Psoas muscle (tissue), 8 donors: ENCODE measurements around the gene KREMEN2. TPM values are rescaled to one million over a fixed set of nuclear protein-coding genes. Genes with fewer than 3 reads are reported as not detected.

Experiments
- ATAC-seq, 4 donors: fragments of 200-7000 bp; cut with Tn5 transposase; one replicate each; pipeline ENCODE4 v1.9.1; 2020; ENCODE audit warnings: moderate library complexity in 3 of 4, mild to moderate bottlenecking in 2 of 4
- DNase-seq, 2 donors: peaks; one replicate each; pipeline ENCODE4 v3.0.0-alpha.2; 2020
- H3K27ac ChIP-seq: fragments of 200-600 bp; one replicate; pipeline ENCODE4 v1.8.0; 2022
- H3K27me3 ChIP-seq, 3 donors: fragments of 200-600 bp in 1 of 3; one replicate each; pipeline versions ENCODE4 v1.6.1 to v1.8.0; 2013 to 2022; ENCODE audit warnings: low read length in 2 of 3, mild to moderate bottlenecking in 2 of 3, moderate library complexity in 1 of 3; ENCODE audit not compliant: insufficient read depth in 3 of 3
- H3K36me3 ChIP-seq, 2 donors: fragments of 200-600 bp in 1 of 2; one replicate each; pipeline versions ENCODE4 v1.6.1 to v1.8.0; 2013 to 2022; ENCODE audit warnings: low read depth in 1 of 2, mild to moderate bottlenecking in 1 of 2, moderate library complexity in 1 of 2; ENCODE audit not compliant: insufficient read depth in 1 of 2
- H3K4me1 ChIP-seq: fragments of 200-600 bp; one replicate; pipeline ENCODE4 v1.8.0; 2022
- H3K4me3 ChIP-seq: fragments of 200-600 bp; one replicate; pipeline ENCODE4 v1.8.0; 2022; ENCODE audit warnings: mild to moderate bottlenecking
- H3K9me3 ChIP-seq: fragments of 200-600 bp; one replicate; pipeline ENCODE4 v1.8.0; 2022
- CTCF ChIP-seq: fragments of 200-600 bp; IDR thresholded peaks from one replicate; pipeline ENCODE4 v1.8.0; 2022; ENCODE audit warnings: antibody characterized with exemption
- WGBS, 3 donors: extraction: QIAGEN DNeasy Blood & Tissue Kit; methylation state at CpG; one replicate each; pipeline versions ENCODE4 v1.1.6 to v1.1.7; 2013; 5-methylcytosine and 5-hydroxymethylcytosine counted together
- intact Hi-C, 2 donors: fragments of 100-400 bp; cut with DNase I; formaldehyde crosslinking; loops; one replicate each; pipeline versions ENCODE4 v1.11.0 to v1.14.2; 2022
- polyA plus RNA-seq, 3 donors: library from polyadenylated mRNA; stranded (reverse); fragments of 200-250 nt; gene quantifications; one replicate each; pipeline ENCODE4 v1.2.3, GENCODE V29; 2013
- total RNA-seq, 4 donors: library from RNA; stranded (reverse); fragmentation: NEBNext Ultra II Directional in 2 of 4; extraction: Animal tissue kit (Norgen Biotek cat#: 25700) in 2 of 4; gene quantifications; one replicate each; pipeline versions ENCODE4 v1.2.1 to v1.2.4, GENCODE V29; 2021 to 2023
- donor health status: healthy with polysubstance abuse.
- donor health status: DM: no; HTN: no; CAD: no; lungs with moderate emphysema.
- donor health status: Bipolar disorder and iron deficiency.
- donor health status: healthy.
- donor health status: DM: yes; HTN: yes; CAD: no.
- donor health status: DM: no; HTN: no; CAD: no.
- donor health status: DM: no; HTN: no; CAD: no.
- donor health status: DM: yes; HTN: yes; CAD: no.

The KREMEN2 gene
- total and polyA plus RNA-seq, 7 donors = 0.01 to 0.04 TPM; not detected in 5

DNA sequence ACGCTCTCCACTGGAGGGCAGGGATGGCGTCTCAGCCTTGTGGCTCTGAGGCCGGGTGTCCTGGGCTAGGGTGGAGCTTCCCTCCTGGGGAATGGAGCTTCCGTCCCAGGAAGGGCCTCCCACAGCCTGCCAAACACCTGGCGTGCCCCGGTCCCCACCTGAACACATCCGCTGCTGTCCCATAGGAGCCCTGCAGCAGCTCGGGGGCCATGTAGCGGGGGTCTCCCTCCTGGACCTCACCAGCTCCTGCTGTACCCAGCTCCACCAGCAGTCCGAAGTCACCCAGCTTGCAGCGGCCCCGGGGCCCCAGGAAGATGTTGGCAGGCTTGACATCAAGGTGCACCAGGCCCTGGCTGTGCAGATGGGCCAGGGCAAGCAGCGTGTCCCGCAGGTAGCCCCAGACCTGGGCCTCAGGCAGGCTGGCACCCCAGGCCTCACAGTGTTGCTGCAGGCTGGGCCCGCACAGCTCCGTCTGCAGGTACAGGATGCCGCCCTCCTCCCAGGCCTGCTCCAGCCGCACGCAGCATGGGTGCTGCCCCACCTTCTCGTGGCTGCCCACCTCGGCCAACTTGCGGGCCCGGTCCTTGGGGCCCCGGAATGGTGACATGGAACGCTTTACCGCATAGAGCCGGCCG is 11.2 kb downstream of the KREMEN2 start:
- Histone ChIP-seq H3K9me3 (no peaks in the 10 kb centered on the region), H3K4me1 (peaks cover 7% of the 10 kb centered on the region), H3K27me3 (peaks cover 0 to 6% (median 2%) of the 10 kb centered on the region in 3 donors), H3K36me3 (no peaks in the 10 kb centered on the region), H3K27ac (no peak overlapping the region), H3K4me3 (no peak overlapping the region)
- intact Hi-C loops = no loop called here
- 94 to 96% (median 96%) methylated on average over 28 of the region's 28 CpGs for WGBS, 3 donors
- TF ChIP-seq CTCF = no peak
- no peak for ATAC-seq
- no peak for DNase-seq

DNA sequence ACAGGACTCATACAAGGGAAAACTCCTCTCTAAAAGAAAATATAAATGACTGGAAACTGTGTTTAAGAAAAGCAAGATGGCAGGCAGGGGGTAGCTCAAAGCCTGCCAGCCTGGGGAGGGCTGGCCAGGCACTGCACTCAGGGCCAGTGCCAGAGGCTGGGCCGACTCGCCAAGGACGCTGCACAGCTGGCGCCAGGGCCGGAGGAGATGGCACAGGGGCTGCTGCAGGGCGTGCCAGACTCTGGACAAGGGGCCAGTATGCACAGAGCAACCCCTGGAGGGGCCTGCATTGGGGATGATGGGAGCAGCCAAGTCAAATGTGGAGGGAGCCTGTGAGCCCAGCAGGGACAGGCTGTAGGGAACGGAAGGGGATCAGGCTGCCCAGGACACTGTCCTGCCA is 12.1 kb downstream of the KREMEN2 start:
- peaks cover 0 to 6% (median 2%) of the 10 kb centered on the region in 3 donors for H3K27me3 ChIP-seq
- WGBS, 3 donors = 43 to 51% (median 44%) methylated on average over 7 of the region's 7 CpGs

DNA sequence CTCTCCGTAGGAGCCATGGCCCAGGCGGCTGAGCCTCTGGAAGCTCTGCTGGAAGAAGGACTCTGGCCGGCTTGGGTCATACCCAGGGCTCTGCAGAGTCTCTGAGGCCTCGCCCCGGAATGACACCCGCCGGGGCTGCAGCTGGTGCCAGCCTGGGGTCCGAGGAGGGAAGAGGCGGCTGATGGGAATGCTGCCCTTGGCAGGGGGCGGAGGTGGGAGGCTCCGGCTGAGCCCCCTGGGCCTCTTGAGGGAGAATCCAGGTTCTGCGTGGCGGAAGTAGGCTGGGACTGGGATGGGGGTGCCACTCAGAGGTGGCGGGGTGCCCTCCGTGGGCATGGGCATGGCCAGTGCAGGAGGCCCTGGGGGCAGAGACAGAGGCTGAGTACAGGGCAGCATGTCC is 12.6 kb downstream of the KREMEN2 start:
- Histone ChIP-seq H3K36me3 (no peaks in the 10 kb centered on the region), H3K27me3 (peaks cover 0 to 6% (median 2%) of the 10 kb centered on the region in 3 donors), H3K9me3 (no peaks in the 10 kb centered on the region), H3K4me1 (no peaks in the 10 kb centered on the region), H3K27ac (no peak overlapping the region), H3K4me3 (no peak overlapping the region)
- DNase-seq (no peak), ATAC-seq (no peak)
- intact Hi-C loops = no loop called here
- TF ChIP-seq CTCF = no peak
- 67 to 84% (median 68%) methylated on average over 14 to 15 of the region's 15 CpGs for WGBS, 3 donors

More for the DNA sequence above, 12.1 kb downstream of the KREMEN2 start:
- H3K27ac ChIP-seq = no peak overlapping the region
- DNase-seq (no peak), ATAC-seq (no peak)
- TF ChIP-seq CTCF = no peak
- H3K4me3 ChIP-seq = no peak overlapping the region
- H3K4me1 ChIP-seq = no peaks in the 10 kb centered on the region
- intact Hi-C loops = no loop called here
- H3K9me3 ChIP-seq = no peaks in the 10 kb centered on the region
- H3K36me3 ChIP-seq = no peaks in the 10 kb centered on the region

GRCh38 chr16:2977440-2977839 is 13.4 kb downstream of the KREMEN2 start:
- Histone ChIP-seq H3K4me1 (no peaks in the 10 kb centered on the region), H3K27me3 (peaks cover 0 to 6% (median 2%) of the 10 kb centered on the region in 3 donors), H3K4me3 (no peak overlapping the region), H3K36me3 (no peaks in the 10 kb centered on the region), H3K9me3 (no peaks in the 10 kb centered on the region), H3K27ac (no peak overlapping the region)
- ATAC-seq (no peak), DNase-seq (no peak)
- intact Hi-C loops = no loop called here
- 77 to 84% (median 82%) methylated on average over 6 of the region's 6 CpGs for WGBS, 3 donors
- no peak for TF ChIP-seq CTCF
